GM20000 (cell line): ENCODE measurements around the gene HSFX4.
"Not testable (repeated sequence)": the region's sequence is repeated elsewhere in the genome, so short reads cannot be mapped to it uniquely, and the experiment has no call there.

Experiments used
- DNase-seq: peaks from one replicate; pipeline ENCODE4 v3.0.0; 2012; ENCODE audit warnings: low spot score
- CTCF ChIP-seq: IDR thresholded peaks from 2 replicates; pipeline ENCODE4 v1.5.1; 2012; ENCODE audit warnings: mild to moderate bottlenecking, control low read depth; ENCODE audit errors: extremely low read depth, missing control alignments

HSFX4 gene

GRCh38 chrX:149938427-149938880 lies 9.1 kb downstream of the HSFX4 start, which contains the start of gene EOLA2:
Gene EOLA2, minus strand, starts transcription at chrX:149938491. Its CDS starts 4,617 bp downstream, at chrX:149933874.
- DNase-seq = peak; percentile 61

GRCh38 chrX:149938881-149939654 lies 9.7 kb downstream of the HSFX4 start:
- TF ChIP-seq CTCF = no peak
- DNase-seq = peak; percentile 78

More at GRCh38 chrX:149938427-149938880, 9.1 kb downstream of the HSFX4 start, which contains the start of gene EOLA2:
- TF ChIP-seq CTCF = peak; percentile 20

- TF ChIP-seq CTCF = no peak
These were observed 10.2 kb downstream of the HSFX4 start for GRCh38 chrX:149939655-149939904.

GRCh38 chrX:149939905-149940673 lies 10.7 kb downstream of the HSFX4 start:
- peak; percentile 79 for DNase-seq
- no peak for TF ChIP-seq CTCF

More at GRCh38 chrX:149939655-149939904, 10.2 kb downstream of the HSFX4 start:
- no peak for DNase-seq

- DNase-seq = not testable (repeated sequence)
These were observed 11.3 kb downstream of the HSFX4 start for GRCh38 chrX:149940674-149941024.

GRCh38 chrX:149945087-149945670 lies 15.8 kb downstream of the HSFX4 start:
- DNase-seq = not testable (repeated sequence)

- DNase-seq = not testable (repeated sequence)
These were observed 16.4 kb downstream of the HSFX4 start for GRCh38 chrX:149945820-149946219.

- not testable (repeated sequence) for DNase-seq
These were observed 17.6 kb downstream of the HSFX4 start for GRCh38 chrX:149946932-149947331.

GRCh38 chrX:149948016-149948415 lies 18.6 kb downstream of the HSFX4 start:
- no peak for DNase-seq

More at GRCh38 chrX:149948016-149948415, 18.6 kb downstream of the HSFX4 start:
- no peak for TF ChIP-seq CTCF
